GM18505 (cell line): ENCODE measurements around the gene HJURP.

ENCODE experiments used
- ATAC-seq: cut with Tn5 transposase; IDR thresholded peaks from one replicate; pipeline ENCODE4 v1.9.1; 2021; ENCODE audit not compliant: unreplicated experiment
- POLR2A ChIP-seq: IDR thresholded peaks from 4 replicates; pipeline ENCODE4 v1.6.1; 2011; ENCODE audit warnings: borderline replicate concordance; ENCODE audit not compliant: insufficient read depth, insufficient read length; ENCODE audit errors: extremely low read depth

Gene HJURP

DNA sequence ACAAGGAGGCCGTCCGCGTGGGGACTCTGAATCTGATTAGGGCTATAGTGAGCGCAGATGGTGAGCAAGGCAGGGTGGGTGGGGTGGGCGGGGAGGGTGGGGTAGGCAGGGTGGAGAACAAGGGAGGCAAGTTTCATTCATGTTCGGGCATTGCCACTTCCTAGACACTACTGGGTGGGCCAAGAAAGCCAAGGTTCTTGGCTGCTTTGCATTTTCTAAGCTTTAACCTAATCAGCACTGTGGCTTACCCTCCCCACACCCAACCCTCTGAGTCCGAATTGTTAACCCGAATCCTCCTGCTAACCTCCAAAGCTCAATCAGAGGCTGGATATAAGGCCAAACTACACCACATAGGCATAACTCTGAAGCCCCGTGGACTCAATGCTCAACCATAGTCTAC, 58.1 kb downstream of the HJURP start:
- no peak for TF ChIP-seq POLR2A
- ATAC-seq = no peak

DNA sequence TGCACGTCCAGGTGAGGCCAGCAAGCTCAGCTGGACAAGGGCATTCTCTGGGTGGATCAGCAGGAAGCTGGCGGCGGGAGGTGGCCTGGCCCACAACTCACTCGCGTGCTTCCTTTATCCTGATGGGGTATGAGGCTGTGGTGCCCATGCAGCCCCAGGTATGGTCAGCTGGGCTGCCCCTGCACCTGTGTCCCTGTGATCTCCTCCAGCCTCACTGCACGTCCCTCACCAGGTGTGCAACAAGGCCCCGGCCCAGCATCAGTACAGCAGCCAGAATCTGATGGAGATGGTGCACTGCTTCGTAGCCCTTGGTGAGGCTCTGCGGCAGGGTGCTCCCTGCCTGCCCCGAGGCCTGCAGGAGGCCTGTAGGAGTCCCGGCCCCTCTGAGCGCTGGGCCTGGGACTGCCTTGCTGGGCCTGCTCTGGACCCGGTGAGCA, 58.6 kb downstream of the HJURP start:
- ATAC-seq = no peak
- TF ChIP-seq POLR2A = no peak

DNA sequence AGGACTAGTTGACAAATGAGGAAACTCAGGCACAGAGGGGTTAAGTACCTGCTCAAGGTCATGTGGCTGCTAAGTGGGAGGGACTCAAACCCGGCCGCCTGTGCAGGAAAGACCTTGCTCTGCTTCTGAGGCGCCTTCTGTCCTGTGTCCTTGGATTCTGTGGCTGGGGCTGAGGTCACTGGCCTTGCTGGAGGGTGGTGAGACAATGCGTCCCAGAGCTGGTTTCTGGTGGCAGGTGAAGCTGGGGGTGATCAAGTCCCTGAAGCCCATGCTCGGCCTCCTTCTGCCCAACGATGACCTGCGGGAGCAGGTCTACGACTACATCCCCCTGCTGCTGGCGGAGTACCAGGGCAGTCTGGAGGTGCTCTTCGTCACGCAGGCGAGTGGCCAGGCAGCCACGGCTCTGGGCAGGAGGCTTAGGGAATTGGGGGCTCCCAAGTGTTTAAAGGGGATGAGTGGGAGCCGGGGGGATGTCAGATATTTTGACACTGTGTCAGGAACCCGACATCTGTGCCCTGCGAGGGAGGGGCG, 60.1 kb downstream of the HJURP start:
- TF ChIP-seq POLR2A = no peak
- ATAC-seq = no peak

DNA sequence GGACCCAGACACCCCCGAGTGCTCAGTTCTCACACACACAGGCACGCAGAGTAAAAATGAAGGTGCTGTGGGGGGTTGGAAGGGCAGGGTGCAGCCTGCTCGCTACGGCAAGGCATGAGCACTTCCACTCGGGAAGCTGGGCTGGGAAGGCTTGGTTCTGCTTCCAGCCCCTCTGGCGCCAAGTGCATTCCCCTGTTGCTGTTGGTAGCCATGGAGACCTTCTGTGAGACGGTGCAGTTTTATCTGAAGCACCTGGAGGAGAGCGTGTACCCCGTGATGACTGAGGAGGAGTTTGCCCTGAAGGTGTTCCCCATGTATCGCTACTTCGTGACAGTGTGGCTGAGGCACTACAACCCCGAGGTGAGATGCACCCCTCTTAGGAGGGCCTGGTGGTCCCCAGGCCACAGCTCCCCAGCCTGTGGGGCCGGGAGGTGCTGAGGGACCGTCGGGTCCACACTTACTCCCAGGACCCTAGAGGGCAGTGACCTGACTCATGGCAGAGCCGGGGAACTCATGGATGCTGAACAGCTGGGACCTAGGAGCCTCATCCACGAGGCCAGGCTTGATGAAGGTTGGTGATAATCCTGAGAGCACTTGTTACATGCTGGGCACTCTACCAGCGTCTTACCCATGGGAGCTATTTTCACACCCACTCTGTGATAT, 60.7 kb downstream of the HJURP start:
- no peak for TF ChIP-seq POLR2A
- no peak for ATAC-seq

DNA sequence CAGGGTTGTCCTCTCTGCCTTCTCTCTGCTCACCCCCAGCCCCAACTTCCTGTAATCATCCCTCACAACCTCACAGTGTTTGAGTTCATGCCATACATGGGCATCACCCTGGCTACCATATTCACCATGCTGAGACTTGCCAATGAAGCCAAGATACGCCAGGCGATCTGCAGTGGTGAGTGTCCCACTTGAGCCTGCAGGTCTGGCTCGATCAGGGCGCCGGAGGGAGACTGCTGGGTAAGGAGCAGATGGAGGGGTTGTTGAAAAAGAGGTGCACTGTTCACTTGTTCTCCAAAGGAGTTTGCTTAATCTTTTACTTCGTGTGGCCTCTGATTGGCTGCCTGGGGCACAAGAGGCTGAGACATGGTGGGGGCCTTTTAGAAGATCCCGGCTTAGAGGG, 61.6 kb downstream of the HJURP start:
- TF ChIP-seq POLR2A = no peak
- no peak for ATAC-seq

DNA sequence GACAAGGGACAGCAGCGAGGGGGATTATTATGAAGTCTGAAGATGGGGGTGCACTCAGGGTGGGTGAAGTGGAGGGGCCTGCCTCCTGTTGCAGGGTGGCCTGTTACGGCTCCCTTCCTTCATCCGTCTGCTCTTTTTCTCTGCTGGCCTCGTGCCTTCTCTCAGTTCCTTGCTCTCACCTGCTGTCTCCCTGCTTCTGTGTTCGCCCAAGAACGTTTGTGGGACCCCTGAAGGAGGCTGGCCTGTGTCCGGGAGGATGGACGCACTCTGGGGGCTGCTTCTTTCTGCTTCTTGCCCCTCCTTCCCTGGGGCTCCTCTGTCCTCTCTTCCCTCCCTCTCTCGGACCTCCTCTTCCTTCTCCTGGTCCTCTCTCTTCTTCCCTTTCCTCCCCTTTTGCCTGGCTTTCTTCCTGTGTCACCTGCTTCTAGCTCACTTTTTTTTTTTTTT, 62.4 kb downstream of the HJURP start:
- TF ChIP-seq POLR2A = no peak
- ATAC-seq = no peak

DNA sequence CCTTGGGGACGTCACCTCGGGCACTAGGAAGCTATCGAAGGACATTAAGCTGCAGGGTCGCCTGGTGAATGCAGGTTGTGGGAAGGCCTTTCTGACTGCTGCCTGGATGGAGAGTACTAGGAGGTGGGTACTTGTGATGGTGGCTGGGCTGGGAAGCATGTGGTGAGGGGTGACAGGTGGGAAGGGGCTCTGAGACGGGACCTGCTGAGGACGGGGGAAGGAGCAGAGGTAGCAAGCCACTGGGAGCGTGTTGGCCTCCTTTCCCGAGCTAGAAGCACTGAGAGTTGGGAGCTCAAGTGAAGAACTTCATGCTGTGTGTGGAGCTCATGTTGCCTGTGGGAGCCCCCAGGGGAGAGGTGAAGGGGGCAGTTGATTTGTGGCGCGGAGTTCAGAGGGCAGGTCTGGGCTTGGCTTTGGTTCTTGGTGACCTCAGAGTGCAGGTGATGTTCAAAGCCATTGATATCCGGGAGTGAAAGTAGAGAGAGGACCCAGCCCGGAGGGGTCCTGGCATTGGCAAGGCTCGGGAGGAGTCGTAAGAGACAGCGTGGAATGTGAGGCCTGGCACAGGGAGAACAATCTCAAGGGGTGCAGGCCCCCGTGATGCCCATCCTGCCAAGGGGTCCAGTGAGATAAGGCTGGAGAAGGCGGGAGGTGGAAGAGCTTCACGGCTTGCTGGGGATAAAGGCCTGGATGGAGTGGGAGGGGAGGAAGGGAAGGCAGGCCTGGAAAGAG, 63.0 kb downstream of the HJURP start:
- ATAC-seq = no peak
- no peak for TF ChIP-seq POLR2A

DNA sequence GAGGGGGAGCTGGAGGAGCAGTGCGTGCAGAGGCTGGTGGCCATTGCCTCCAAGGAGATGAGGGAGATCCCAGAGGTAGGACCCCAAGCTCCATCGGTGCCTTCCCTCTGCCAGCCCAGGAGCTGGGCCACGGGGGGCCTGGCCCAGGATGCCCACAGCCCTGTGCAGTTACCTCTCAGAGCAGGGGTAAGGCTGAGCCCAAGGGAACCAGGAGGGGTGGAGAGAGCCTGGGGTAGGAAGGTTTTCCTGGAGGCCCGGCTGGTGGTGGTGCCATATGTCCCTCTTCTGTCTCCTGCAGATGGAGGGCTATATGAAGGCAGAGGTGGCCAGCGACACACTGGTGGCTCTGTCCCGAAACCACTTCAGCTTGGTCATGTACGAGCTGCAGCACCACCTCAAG, 64.8 kb downstream of the HJURP start:
- no peak for ATAC-seq
- TF ChIP-seq POLR2A = no peak
